ENCODE data around the gene TRIP12.
A peak's percentile ranks its signal among the peaks of the same experiment; 100 is the strongest.

- TF ChIP-seq CTCF (IDR thresholded peaks at IDR 0.05) (peak in 5 of 7 experiments; percentile 12 to 35 (median 22)), POLR2A (IDR thresholded peaks at IDR 0.05) (no peak)
Observed at GRCh38 chr2:229910832-229911412, 10.9 kb downstream of the TRIP12 start.
